UCSD-AML1 (cell line): ENCODE data around the gene C7orf33.

Source experiments
- DNase-seq: peaks from one replicate; lab custom pipeline; 2025; ENCODE audit not compliant: unreplicated experiment; lab: John Stamatoyannopoulos, UW

C7orf33 gene

GRCh38 chr7:148624735-148625134 is 34.2 kb downstream of the C7orf33 start:
- DNase-seq = no peak

- DNase-seq = no peak
Observed at GRCh38 chr7:148625342-148625741, 34.8 kb downstream of the C7orf33 start.

- no peak for DNase-seq
Observed at GRCh38 chr7:148626828-148627227, 36.3 kb downstream of the C7orf33 start.

- DNase-seq = no peak
Observed at GRCh38 chr7:148628011-148628410, 37.4 kb downstream of the C7orf33 start.

- DNase-seq = no peak
Observed at GRCh38 chr7:148630078-148630477, 39.5 kb downstream of the C7orf33 start.

- no peak for DNase-seq
Observed at GRCh38 chr7:148633761-148634160, 43.2 kb downstream of the C7orf33 start.

- no peak for DNase-seq
Observed at GRCh38 chr7:148637094-148637493, 46.5 kb downstream of the C7orf33 start.

- no peak for DNase-seq
Observed at GRCh38 chr7:148645898-148646297, 55.3 kb downstream of the C7orf33 start.

GRCh38 chr7:148650232-148650858 is 59.8 kb downstream of the C7orf33 start:
- DNase-seq = no peak

GRCh38 chr7:148652773-148653172 is 62.2 kb downstream of the C7orf33 start:
- DNase-seq = no peak

GRCh38 chr7:148657929-148658328 is 67.4 kb downstream of the C7orf33 start:
- DNase-seq = no peak

GRCh38 chr7:148661471-148661870 is 70.9 kb downstream of the C7orf33 start:
- DNase-seq = no peak

- no peak for DNase-seq
Observed at GRCh38 chr7:148662646-148663045, 72.1 kb downstream of the C7orf33 start.

GRCh38 chr7:148664324-148664723 is 73.8 kb downstream of the C7orf33 start:
- no peak for DNase-seq

- DNase-seq = no peak
Observed at GRCh38 chr7:148665221-148665620, 74.7 kb downstream of the C7orf33 start.
